ENCODE measurements around the gene IL20RA. TPM values are rescaled to one million over a fixed set of nuclear protein-coding genes. Genes with fewer than 3 reads are reported as not detected.

The IL20RA gene
- total and polyA plus RNA-seq, 4 donors, result 0.17 to 0.65 (median 0.25) TPM; not detected in 1

DNA sequence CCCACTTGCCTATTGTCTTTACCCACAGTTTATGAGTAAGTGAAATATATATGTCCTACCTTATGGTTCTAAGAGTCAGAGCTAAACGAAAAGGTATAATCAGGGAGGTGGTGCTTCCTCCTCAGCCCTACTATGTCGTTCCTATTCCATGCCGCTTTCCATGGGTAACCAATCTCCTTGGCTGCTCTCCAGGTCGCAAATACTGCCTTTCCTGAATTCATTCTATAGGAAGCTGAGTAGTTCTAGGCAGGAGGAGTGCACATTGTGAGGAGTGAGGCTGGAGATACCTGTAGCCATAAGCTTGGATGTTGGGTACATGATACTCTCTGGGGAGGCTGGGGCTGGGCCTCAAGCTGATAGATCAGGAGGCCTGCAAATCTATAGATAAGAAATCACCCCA, 5.8 kb downstream of the IL20RA start:
- Histone ChIP-seq H3K27ac (ENCODE audit: low read depth in 1 of 2, low read length in 2 of 2) (no peak overlapping the region), H3K27me3 (ENCODE audit: control insufficient read depth in 4 of 4, insufficient read depth in 4 of 4, low read length in 3 of 4) (peaks cover 3 to 37% (median 7%) of the 10 kb centered on the region in 4 donors), H3K36me3 (ENCODE audit: control insufficient read depth in 4 of 4, insufficient read depth in 3 of 4, low read depth in 1 of 4, low read length in 3 of 4) (no peaks in the 10 kb centered on the region), H3K4me3 (ENCODE audit: low read depth in 1 of 3, low read length in 3 of 3) (no peak overlapping the region), H3K9me3 (ENCODE audit: control insufficient read depth in 4 of 4, low read length in 3 of 4) (no peaks in the 10 kb centered on the region), H3K4me1 (ENCODE audit: control insufficient read depth in 4 of 4, insufficient read depth in 4 of 4, low read length in 3 of 4) (peaks cover 0 to 3% (median 2%) of the 10 kb centered on the region in 4 donors), H3K9ac (ENCODE audit: low read depth in 1 of 2, low read length in 2 of 2) (no peak overlapping the region)
- no peak for DNase-seq (ENCODE audit: low spot score)
- TF ChIP-seq, protein P1, sequence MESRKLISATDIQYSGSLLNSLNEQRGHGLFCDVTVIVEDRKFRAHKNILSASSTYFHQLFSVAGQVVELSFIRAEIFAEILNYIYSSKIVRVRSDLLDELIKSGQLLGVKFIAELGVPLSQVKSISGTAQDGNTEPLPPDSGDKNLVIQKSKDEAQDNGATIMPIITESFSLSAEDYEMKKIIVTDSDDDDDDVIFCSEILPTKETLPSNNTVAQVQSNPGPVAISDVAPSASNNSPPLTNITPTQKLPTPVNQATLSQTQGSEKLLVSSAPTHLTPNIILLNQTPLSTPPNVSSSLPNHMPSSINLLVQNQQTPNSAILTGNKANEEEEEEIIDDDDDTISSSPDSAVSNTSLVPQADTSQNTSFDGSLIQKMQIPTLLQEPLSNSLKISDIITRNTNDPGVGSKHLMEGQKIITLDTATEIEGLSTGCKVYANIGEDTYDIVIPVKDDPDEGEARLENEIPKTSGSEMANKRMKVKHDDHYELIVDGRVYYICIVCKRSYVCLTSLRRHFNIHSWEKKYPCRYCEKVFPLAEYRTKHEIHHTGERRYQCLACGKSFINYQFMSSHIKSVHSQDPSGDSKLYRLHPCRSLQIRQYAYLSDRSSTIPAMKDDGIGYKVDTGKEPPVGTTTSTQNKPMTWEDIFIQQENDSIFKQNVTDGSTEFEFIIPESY (IDR thresholded peaks at IDR 0.05), result no peak
- TF ChIP-seq, protein P2, sequence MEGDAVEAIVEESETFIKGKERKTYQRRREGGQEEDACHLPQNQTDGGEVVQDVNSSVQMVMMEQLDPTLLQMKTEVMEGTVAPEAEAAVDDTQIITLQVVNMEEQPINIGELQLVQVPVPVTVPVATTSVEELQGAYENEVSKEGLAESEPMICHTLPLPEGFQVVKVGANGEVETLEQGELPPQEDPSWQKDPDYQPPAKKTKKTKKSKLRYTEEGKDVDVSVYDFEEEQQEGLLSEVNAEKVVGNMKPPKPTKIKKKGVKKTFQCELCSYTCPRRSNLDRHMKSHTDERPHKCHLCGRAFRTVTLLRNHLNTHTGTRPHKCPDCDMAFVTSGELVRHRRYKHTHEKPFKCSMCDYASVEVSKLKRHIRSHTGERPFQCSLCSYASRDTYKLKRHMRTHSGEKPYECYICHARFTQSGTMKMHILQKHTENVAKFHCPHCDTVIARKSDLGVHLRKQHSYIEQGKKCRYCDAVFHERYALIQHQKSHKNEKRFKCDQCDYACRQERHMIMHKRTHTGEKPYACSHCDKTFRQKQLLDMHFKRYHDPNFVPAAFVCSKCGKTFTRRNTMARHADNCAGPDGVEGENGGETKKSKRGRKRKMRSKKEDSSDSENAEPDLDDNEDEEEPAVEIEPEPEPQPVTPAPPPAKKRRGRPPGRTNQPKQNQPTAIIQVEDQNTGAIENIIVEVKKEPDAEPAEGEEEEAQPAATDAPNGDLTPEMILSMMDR (IDR thresholded peaks at IDR 0.05; ENCODE audit: low read depth, low read length, missing input control), result no peak
- TF ChIP-seq TAF1 (conservative IDR thresholded peaks at IDR 0.05), result no peak
- no peak for TF ChIP-seq EGR1 (IDR thresholded peaks at IDR 0.05; ENCODE audit: low read depth in 2 of 2)
- no peak for TF ChIP-seq SP1 (IDR thresholded peaks at IDR 0.05)
- TF ChIP-seq JUND (IDR thresholded peaks at IDR 0.05), result no peak
- TF ChIP-seq RAD21 (IDR thresholded peaks at IDR 0.05), result no peak
- TF ChIP-seq RXRA (IDR thresholded peaks at IDR 0.05), result no peak
- TF ChIP-seq, protein P3, sequence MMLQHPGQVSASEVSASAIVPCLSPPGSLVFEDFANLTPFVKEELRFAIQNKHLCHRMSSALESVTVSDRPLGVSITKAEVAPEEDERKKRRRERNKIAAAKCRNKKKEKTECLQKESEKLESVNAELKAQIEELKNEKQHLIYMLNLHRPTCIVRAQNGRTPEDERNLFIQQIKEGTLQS (IDR thresholded peaks at IDR 0.05), result no peak
- no peak for TF ChIP-seq GABPA (IDR thresholded peaks at IDR 0.05 in 1 of 2, conservative IDR thresholded peaks at IDR 0.05 in 1 of 2)
- WGBS, result 82% methylated on average over 4 of the region's 4 CpGs

DNA sequence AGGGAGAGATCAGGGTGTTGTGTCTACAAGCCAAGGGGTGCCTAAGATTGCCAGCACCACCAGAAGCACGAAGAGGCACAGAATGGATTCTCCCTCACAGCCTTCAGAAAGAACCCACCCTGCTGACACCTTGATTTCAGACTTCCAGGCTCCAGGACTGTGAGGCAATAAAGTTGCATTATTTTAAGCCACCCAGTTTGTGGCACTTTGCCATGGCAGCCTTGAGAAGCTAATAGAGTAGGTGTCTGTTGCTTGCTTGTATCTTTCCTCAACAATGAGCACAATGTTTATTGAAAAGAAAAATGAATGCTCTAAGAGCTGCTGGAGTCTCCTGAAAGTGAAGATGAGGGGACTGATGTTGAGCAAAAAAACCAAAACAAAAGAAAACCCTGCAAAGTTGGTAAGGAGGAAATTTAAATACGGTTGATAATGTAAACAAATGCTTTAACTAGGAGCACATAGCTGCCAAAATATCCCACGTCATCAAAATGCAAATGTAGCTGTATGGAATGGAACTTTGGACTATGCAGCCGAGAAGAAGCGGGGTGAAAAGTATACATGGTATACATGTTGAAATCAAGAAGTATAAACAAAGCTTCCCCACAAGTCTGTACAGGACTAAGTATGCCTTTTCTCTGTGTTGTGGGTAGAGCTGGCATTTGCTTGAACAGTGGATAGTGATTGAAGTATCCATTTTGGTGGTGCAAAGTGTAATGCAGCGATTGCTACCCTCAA, 8.0 kb downstream of the IL20RA start:
- H3K4me1 ChIP-seq (ENCODE audit: control insufficient read depth in 4 of 4, insufficient read depth in 4 of 4, low read length in 3 of 4), result no peaks in the 10 kb centered on the region
- WGBS, result 55% methylated on average over 6 of the region's 6 CpGs
- H3K27me3 ChIP-seq (ENCODE audit: control insufficient read depth in 4 of 4, insufficient read depth in 4 of 4, low read length in 3 of 4), result peaks cover 0 to 36% (median 7%) of the 10 kb centered on the region in 4 donors
- H3K4me3 ChIP-seq (ENCODE audit: low read depth in 1 of 3, low read length in 3 of 3), result no peak overlapping the region
- no peaks in the 10 kb centered on the region for H3K36me3 ChIP-seq (ENCODE audit: control insufficient read depth in 4 of 4, insufficient read depth in 3 of 4, low read depth in 1 of 4, low read length in 3 of 4)
- no peak overlapping the region for H3K9ac ChIP-seq (ENCODE audit: low read depth in 1 of 2, low read length in 2 of 2)
- peaks cover 0 to 3% (median 1%) of the 10 kb centered on the region in 4 donors for H3K9me3 ChIP-seq (ENCODE audit: control insufficient read depth in 4 of 4, low read length in 3 of 4)
- H3K27ac ChIP-seq (ENCODE audit: low read depth in 1 of 2, low read length in 2 of 2), result no peak overlapping the region
- no peak for DNase-seq (ENCODE audit: low spot score)
- TF ChIP-seq, protein P1 (IDR thresholded peaks at IDR 0.05), result no peak
- TF ChIP-seq EGR1 (IDR thresholded peaks at IDR 0.05; ENCODE audit: low read depth in 2 of 2), result no peak
- TF ChIP-seq TAF1 (conservative IDR thresholded peaks at IDR 0.05), result no peak
- TF ChIP-seq JUND (IDR thresholded peaks at IDR 0.05), result no peak
- TF ChIP-seq, protein P4, sequence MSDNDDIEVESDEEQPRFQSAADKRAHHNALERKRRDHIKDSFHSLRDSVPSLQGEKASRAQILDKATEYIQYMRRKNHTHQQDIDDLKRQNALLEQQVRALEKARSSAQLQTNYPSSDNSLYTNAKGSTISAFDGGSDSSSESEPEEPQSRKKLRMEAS (IDR thresholded peaks at IDR 0.05), result no peak
- no peak for TF ChIP-seq HNF4G (IDR thresholded peaks at IDR 0.05)
- no peak for TF ChIP-seq NR2F2 (IDR thresholded peaks at IDR 0.05)
- no peak for TF ChIP-seq RXRA (IDR thresholded peaks at IDR 0.05)
- no peak for TF ChIP-seq RAD21 (IDR thresholded peaks at IDR 0.05)
- TF ChIP-seq FOXA2 (IDR thresholded peaks at IDR 0.05), result no peak
- TF ChIP-seq, protein P5, sequence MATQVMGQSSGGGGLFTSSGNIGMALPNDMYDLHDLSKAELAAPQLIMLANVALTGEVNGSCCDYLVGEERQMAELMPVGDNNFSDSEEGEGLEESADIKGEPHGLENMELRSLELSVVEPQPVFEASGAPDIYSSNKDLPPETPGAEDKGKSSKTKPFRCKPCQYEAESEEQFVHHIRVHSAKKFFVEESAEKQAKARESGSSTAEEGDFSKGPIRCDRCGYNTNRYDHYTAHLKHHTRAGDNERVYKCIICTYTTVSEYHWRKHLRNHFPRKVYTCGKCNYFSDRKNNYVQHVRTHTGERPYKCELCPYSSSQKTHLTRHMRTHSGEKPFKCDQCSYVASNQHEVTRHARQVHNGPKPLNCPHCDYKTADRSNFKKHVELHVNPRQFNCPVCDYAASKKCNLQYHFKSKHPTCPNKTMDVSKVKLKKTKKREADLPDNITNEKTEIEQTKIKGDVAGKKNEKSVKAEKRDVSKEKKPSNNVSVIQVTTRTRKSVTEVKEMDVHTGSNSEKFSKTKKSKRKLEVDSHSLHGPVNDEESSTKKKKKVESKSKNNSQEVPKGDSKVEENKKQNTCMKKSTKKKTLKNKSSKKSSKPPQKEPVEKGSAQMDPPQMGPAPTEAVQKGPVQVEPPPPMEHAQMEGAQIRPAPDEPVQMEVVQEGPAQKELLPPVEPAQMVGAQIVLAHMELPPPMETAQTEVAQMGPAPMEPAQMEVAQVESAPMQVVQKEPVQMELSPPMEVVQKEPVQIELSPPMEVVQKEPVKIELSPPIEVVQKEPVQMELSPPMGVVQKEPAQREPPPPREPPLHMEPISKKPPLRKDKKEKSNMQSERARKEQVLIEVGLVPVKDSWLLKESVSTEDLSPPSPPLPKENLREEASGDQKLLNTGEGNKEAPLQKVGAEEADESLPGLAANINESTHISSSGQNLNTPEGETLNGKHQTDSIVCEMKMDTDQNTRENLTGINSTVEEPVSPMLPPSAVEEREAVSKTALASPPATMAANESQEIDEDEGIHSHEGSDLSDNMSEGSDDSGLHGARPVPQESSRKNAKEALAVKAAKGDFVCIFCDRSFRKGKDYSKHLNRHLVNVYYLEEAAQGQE (IDR thresholded peaks at IDR 0.05), result no peak
- TF ChIP-seq GABPA (IDR thresholded peaks at IDR 0.05 in 1 of 2, conservative IDR thresholded peaks at IDR 0.05 in 1 of 2), result no peak
- no peak for TF ChIP-seq HNF4A (conservative IDR thresholded peaks at IDR 0.05)
- TF ChIP-seq, protein P2 (IDR thresholded peaks at IDR 0.05; ENCODE audit: low read depth, low read length, missing input control), result no peak
- TF ChIP-seq FOXA1 (IDR thresholded peaks at IDR 0.05), result no peak
- TF ChIP-seq, protein P3 (IDR thresholded peaks at IDR 0.05), result no peak

All from liver (tissue), 9 donors.